Stimulated activated CD8-positive, alpha-beta memory T cell treated with anti-CD3 and anti-CD28 coated beads, Interleukin-2, amount 100 ng/mL, for 48 hours (primary cell): ENCODE results near the gene COL23A1.

Experiments used
- DNase-seq, 2 donors: peaks; one replicate each; pipeline ENCODE4 v3.0.0-alpha.2; 2020; ENCODE audit warnings: low read depth in 2 of 2

COL23A1 gene

DNA sequence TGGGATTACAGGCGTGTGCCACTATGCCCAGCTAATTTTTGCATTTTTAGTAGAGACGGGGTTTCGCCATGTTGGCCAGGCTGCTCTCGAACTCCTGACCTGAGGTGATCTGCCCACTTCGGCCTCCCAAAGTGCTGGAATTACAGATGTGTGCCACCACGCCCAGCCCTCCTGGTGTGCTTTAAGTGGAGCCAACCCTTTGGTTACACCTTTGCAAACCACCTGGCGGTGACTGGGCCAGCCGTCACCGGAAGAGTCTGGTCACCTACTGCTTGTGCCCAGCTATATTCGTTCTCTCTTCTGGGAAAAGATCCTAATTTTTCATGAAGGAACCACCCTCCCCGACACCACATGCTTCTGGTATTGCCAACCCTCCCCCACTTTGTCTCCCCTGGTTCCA, 35.9 kb downstream of the COL23A1 start:
- no peak for DNase-seq

GRCh38 chr5:178553517-178553916, 36.7 kb downstream of the COL23A1 start:
- DNase-seq = no peak

- no peak for DNase-seq
Measured at GRCh38 chr5:178551468-178551867, 38.7 kb downstream of the COL23A1 start.

DNA sequence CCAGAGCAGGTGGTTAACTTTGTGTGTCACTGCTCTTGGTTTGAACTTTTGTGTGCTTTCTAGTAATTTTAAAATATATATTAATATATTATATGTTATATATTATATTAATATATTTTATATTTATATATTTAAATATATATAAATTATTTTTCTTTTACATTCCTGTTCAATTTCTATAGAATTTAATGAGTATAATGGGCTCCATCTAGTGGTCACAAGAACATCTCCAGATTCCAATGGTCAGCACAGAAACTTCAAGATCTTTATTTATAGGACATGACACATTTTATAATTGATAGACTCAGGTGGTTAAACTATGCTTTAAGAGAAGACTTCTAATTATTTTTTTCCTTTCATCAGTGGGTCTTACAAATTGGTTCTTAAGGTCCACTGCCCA, 39.1 kb downstream of the COL23A1 start:
- DNase-seq = no peak

- no peak for DNase-seq
Measured at GRCh38 chr5:178548746-178549145, 41.4 kb downstream of the COL23A1 start.

GRCh38 chr5:178547753-178548415, 42.3 kb downstream of the COL23A1 start:
- no peak for DNase-seq

- no peak for DNase-seq
Measured at GRCh38 chr5:178547052-178547666, 43.0 kb downstream of the COL23A1 start.

DNA sequence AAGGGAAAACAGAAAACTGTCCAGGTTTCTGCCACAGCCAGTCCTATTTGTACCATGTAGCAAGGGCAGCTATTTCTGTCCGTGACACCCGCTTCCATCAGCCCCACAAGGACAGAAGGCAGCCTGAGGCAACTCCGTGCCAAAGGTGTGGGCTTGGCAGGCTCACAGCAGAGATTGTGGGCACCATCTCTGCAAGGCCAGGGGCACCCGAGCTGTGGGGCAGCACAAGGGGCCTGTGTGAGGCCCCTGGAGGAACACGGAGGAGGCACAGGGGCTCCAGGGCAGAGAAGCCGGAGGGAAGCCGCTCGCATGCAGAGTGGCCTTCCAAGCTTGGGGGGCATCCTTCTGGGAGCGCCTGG, 43.5 kb downstream of the COL23A1 start:
- DNase-seq = no peak

GRCh38 chr5:178545941-178546674, 44.1 kb downstream of the COL23A1 start:
- no peak for DNase-seq

DNA sequence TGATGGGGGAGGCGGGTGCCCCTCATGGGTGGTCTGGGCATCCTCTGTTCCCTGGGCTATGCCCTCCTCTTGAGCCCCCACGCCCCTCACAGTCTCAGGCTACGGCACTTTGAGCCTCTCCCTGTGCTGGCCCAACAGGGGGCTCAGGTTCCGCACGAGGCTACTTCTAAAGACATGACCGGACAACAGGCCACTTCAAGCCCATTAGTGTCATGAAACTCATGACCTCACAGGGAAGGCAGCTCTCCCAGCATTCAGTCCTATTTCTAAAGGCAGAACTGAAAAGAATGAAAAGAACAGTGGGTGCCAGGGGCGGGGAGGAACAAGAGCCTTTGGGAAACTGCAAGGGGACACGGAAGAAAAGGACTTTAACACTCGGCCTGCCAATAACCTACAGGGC, 45.0 kb downstream of the COL23A1 start:
- DNase-seq = no peak

DNA sequence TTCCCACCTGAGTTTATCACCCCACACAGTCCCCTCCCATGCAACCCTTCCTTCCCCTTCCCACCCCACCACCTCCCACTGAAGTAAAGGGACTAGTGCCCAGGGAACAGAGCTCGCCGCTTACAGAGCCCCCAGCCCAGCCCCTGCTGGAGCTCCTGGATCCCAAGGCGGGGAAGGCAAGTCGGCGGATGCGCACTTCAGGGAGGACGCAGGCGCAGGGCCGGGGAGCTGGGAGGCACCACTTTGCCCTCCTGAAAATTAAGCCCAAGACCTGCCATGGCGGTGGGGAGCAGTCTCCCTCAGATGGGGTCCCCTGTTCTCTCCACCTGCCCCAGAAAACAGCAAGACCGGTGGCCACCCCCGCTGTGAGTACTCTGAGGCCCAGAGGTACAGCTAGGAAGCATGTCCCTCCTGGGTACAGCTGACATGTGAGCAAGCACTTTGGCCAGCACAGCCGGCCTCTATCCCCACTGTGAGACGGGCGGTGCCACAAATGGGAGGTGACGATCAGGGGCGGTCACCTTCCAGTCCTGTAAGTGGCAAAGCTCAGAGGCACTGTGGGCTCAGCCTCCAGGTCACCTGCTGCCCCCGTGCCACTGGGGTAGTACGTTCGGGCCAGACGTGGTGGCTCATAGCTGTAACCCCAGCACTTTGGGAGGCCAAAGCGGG, 45.9 kb downstream of the COL23A1 start:
- no peak for DNase-seq

- no peak for DNase-seq
Measured at GRCh38 chr5:178542455-178542854, 47.7 kb downstream of the COL23A1 start.

DNA sequence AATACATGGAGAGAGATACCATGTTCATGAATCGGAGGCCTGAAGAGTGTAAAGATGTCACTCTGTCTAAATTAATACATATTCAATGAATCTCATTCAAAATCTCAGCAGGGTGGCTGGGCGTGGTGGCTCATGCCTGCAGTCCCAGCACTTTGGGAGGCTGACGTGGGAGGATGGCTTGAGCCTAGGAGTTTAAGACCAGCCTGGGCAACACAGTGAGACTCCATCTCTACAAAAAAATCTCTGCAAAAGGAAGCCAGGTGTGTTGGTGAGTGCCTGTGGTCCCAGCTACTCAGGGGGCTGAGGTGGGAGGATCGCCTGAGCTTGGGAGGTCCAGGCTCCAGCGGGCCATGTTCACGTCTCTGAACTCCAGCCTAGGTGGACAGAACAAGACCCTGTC, 49.7 kb downstream of the COL23A1 start:
- DNase-seq = no peak

DNA sequence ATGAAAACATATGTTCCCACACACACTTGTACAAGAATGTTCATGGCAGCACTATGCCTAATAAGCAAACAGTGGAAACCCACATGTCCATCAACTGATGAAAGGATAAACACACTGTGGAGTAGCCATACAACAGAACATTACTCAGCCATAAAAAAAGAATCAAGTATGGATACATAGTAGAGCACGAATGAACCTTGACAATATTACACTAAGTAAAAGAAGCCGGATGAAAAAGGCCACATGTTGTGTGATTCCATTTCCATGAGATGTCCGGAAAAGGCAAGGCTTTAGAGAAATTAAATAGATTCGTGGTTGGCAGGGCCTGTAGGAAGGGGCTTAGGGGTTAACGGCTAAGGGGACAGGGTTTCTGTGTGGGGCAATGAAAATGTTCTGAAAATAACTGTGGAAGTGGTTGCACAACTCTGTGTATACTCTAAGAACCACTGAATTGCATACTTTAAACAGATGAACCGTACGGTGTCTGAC, 51.4 kb downstream of the COL23A1 start:
- no peak for DNase-seq

GRCh38 chr5:178537467-178538371, 52.5 kb downstream of the COL23A1 start:
- DNase-seq = no peak

GRCh38 chr5:178536541-178537466, 53.4 kb downstream of the COL23A1 start:
- DNase-seq = no peak

DNA sequence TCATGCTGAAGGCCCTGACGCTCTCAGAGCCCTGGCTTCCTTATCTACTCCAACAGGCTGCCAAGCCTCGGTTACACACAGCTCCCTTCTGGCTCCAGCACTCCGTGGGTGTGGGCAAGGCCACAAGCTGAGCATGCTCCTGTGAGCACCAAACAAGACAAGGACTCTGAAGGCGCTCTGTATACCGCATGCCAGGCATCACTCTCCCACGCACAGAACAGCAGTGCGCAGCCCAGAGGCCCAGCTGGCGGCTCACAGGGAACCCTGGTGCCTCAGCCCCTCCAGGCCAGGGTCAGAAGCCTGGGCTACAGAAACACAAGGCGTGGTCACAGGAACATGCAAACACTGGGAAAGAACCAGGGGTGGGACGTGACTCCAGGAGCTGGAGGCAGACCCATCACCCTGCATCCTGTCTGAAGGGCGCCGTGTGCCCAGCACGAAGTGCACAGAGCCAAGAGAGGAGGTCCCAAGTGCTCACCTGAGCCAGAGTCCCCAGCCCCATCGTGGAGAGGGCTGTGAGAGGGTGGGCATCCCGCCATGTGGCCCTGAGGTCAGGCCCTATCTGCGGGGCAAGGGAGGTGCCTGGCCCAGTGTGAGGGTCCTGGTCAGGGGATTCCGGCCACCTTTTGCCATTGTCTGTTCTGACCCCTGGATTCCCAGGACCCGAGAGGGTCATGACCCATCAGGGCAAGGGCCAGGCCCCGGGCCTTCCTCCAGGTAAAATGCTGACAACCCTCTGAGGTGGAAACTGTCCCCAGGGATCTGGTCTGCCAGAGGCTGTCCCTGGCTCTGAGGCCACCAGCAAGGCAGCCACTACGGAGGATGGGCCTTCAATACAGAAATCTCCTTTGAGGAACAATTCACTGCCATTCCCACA, 54.7 kb downstream of the COL23A1 start:
- DNase-seq = no peak

- DNase-seq = no peak
Measured at GRCh38 chr5:178533136-178533535, 57.1 kb downstream of the COL23A1 start.

DNA sequence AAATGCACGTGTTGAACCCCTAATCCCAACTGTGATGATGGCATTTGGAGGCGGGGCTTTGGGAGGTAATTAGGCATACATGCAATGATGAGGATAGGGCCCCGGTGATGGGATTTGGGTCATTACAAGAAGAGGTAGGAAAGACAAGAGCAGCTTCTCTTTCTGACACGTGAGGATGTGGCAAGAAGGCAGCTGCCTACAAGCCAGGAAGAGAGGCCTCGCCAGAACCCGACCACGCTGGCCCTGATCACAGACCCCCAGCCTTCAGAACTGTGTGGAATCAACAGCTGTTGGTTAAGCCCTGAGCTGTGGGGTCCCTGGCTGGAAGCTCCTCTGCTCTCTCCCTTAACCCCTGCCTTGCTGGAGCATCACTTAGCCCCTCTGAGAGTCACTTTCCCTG, 57.5 kb downstream of the COL23A1 start:
- DNase-seq = no peak
